Naive thymus-derived CD4-positive, alpha-beta T cell (primary cell): ENCODE measurements around the gene PELI1. TPM values are rescaled to one million over a fixed set of nuclear protein-coding genes. Genes with fewer than 3 reads are reported as not detected.
"Not testable (repeated sequence)": the region's sequence is repeated elsewhere in the genome, so short reads cannot be mapped to it uniquely, and the experiment has no call there.

ENCODE experiments used
- ATAC-seq: fragments of 150-1000 bp; cut with Tn5 transposase; 2 replicates; pipeline ENCODE4 v1.10.0; 2021; ENCODE audit warnings: mild to moderate bottlenecking, moderate library complexity
- CTCF ChIA-PET: fragments of 350-600 bp; sonication (Branson Sonifier 250); formaldehyde crosslinking; loops from one replicate; lab custom pipeline; 2021; ENCODE audit warnings: antibody characterized with exemption; lab: Charles Lee
- POLR2A ChIA-PET: fragments of 350-600 bp; sonication (Branson Sonifier 250); formaldehyde crosslinking; loops from one replicate; lab custom pipeline; 2021; ENCODE audit warnings: antibody characterized with exemption, inconsistent platforms; lab: Charles Lee
- DNase-seq, 9 donors: peaks; one replicate each; pipeline versions ENCODE4 v3.0.0 to v3.0.0-alpha.2; 2020 to 2022; ENCODE audit warnings: mixed read lengths in 1 of 9
- H3K27ac ChIP-seq: one replicate; pipeline ENCODE4 v1.7.0; 2013; ENCODE audit warnings: mild to moderate bottlenecking, low read depth, low read length, moderate library complexity
- H3K27me3 ChIP-seq, 2 donors: one replicate each; pipeline ENCODE4 v1.7.0; 2013; ENCODE audit warnings: low read length in 2 of 2, mild to moderate bottlenecking in 2 of 2, moderate library complexity in 2 of 2; ENCODE audit not compliant: control insufficient read depth in 2 of 2, insufficient read depth in 2 of 2
- H3K36me3 ChIP-seq, 3 experiments: 1 replicate in 2 of 3; 2 replicates in 1 of 3; pipeline ENCODE4 v1.7.0; 2013; ENCODE audit warnings: low read length in 3 of 3, mild to moderate bottlenecking in 3 of 3, moderate library complexity in 1 of 3; ENCODE audit not compliant: insufficient read depth in 3 of 3, control insufficient read depth in 2 of 3
- H3K4me1 ChIP-seq, 2 donors: one replicate each; pipeline ENCODE4 v1.7.0; 2013; ENCODE audit warnings: low read length in 2 of 2, mild to moderate bottlenecking in 2 of 2, moderate library complexity in 1 of 2; ENCODE audit not compliant: control insufficient read depth in 2 of 2, insufficient read depth in 2 of 2
- H3K4me3 ChIP-seq: 2 replicates; pipeline ENCODE4 v1.7.0; 2013; ENCODE audit warnings: mild to moderate bottlenecking, low read length
- H3K9me3 ChIP-seq, 3 experiments: 1 replicate in 2 of 3; 2 replicates in 1 of 3; pipeline ENCODE4 v1.7.0; 2013; ENCODE audit warnings: low read length in 3 of 3; ENCODE audit not compliant: control insufficient read depth in 2 of 3
- H3K27ac Mint-ChIP-seq, 9 donors: one replicate each; pipeline ENCODE4 v1.8.0; 2020 to 2022; ENCODE audit warnings: mixed read lengths in 9 of 9, mild to moderate bottlenecking in 8 of 9, moderate library complexity in 5 of 9, inconsistent platforms in 2 of 9
- H3K27me3 Mint-ChIP-seq, 5 donors: one replicate each; pipeline ENCODE4 v1.8.0; 2021 to 2022; ENCODE audit warnings: mixed read lengths in 5 of 5, mild to moderate bottlenecking in 1 of 5
- H3K36me3 Mint-ChIP-seq, 5 donors: one replicate each; pipeline ENCODE4 v1.8.0; 2020 to 2022; ENCODE audit warnings: mixed read lengths in 5 of 5, mild to moderate bottlenecking in 3 of 5, inconsistent platforms in 1 of 5
- H3K4me1 Mint-ChIP-seq, 7 donors: one replicate each; pipeline ENCODE4 v1.8.0; 2020 to 2022; ENCODE audit warnings: mixed read lengths in 7 of 7, mild to moderate bottlenecking in 3 of 7, inconsistent platforms in 1 of 7
- H3K4me3 Mint-ChIP-seq, 10 donors: one replicate each; pipeline ENCODE4 v1.8.0; 2020 to 2022; ENCODE audit warnings: mild to moderate bottlenecking in 10 of 10, mixed read lengths in 10 of 10, moderate library complexity in 6 of 10, inconsistent platforms in 2 of 10
- H3K9me3 Mint-ChIP-seq, 11 donors: one replicate each; pipeline ENCODE4 v1.8.0; 2020 to 2022; ENCODE audit warnings: mixed read lengths in 11 of 11, mild to moderate bottlenecking in 4 of 11, inconsistent platforms in 1 of 11, moderate library complexity in 1 of 11
- intact Hi-C, 2 donors: fragments of 100-400 bp; cut with micrococcal nuclease; formaldehyde crosslinking; loops; one replicate each; pipeline ENCODE4 v1.15.1; 2023
- polyA plus RNA-seq, 2 donors: library from polyadenylated mRNA; unstranded; fragments of 300-500 nt; fragmentation: Illumina TruSeq; gene quantifications; one replicate each; pipeline ENCODE4 v1.2.3, GENCODE V29; 2021
- total RNA-seq, 6 experiments: library from RNA in 5 of 6; stranded (reverse) in 5 of 6; gene quantifications; 1 replicate in 5 of 6; 2 replicates in 1 of 6; pipeline ENCODE4 v1.2.3 and lab custom pipeline; 2021 to 2026

PELI1 gene
- total and polyA plus RNA-seq, 7 experiments from 2014 or later: 12.3 to 170 (median 52.3) TPM

DNA sequence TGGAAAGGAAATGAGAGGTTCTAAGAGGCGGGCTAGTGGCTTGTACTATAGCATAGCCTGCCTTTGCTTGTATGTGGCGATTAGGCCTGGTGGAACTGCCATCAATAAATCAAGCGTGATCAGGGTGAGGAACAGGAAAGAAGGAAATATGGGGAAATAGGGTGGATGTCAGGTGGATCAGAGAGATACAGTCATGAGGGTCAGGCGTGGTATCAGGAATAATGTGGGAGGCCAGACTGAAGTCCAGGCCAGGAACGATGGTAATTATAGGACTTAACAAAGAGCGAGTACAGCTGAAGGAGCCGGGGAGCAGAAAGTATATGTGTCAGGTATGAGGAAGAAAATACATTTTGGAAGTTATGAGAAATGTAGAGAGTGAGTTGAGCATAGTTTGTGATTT, 67.4 kb downstream of the PELI1 start:
- H3K27ac ChIP-seq, H3K36me3 Mint-ChIP-seq, H3K9me3 Mint-ChIP-seq, H3K4me1 ChIP-seq, H3K9me3 ChIP-seq, H3K36me3 ChIP-seq, POLR2A ChIA-PET, DNase-seq, ATAC-seq, CTCF ChIA-PET, H3K4me1 Mint-ChIP-seq, H3K4me3 Mint-ChIP-seq, H3K27me3 ChIP-seq, intact Hi-C loops, H3K27ac Mint-ChIP-seq, H3K4me3 ChIP-seq: not testable (repeated sequence)
- H3K27me3 Mint-ChIP-seq: peaks cover 0 to 11% (median 0%) of the 10 kb centered on the region in 5 donors

GRCh38 chr2:64074616-64075015, 69.6 kb downstream of the PELI1 start:
- H3K27ac ChIP-seq, H3K4me1 Mint-ChIP-seq, H3K4me1 ChIP-seq, H3K4me3 ChIP-seq, H3K9me3 ChIP-seq, ATAC-seq, H3K27me3 ChIP-seq, H3K36me3 ChIP-seq, H3K4me3 Mint-ChIP-seq, DNase-seq, H3K27ac Mint-ChIP-seq, H3K27me3 Mint-ChIP-seq, intact Hi-C loops, CTCF ChIA-PET, H3K36me3 Mint-ChIP-seq, H3K9me3 Mint-ChIP-seq: not testable (repeated sequence)
- POLR2A ChIA-PET: interaction anchor here (1.3 kb wide), 1 partner anchor 12 kb away, joined by 3 read pairs; no protein-coding TSS in a partner anchor

DNA sequence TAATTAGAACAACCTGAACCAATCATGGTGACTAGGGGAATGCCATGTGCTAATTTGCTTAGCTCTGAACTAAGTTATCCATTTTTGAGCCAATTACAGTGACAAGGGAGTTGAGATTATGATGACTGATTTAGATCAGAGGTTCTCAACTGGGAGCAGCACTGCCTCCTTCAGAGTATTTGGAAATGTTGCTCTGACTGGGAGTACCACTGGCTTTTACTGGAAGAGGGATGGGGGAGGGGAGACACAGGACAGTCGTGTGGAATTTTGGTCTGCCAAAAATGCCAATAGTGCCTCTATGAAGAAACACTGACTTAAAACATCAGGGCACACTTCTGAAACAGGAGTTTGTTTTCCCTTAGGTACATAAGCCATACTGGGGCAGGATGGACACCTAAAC, 76.9 kb downstream of the PELI1 start:
- H3K36me3 ChIP-seq: no peaks in the 10 kb centered on the region
- Mint-ChIP-seq H3K27me3 (no peaks in the 10 kb centered on the region), H3K4me3 (no peak overlapping the region), H3K36me3 (peaks cover 0 to 3% (median 0%) of the 10 kb centered on the region in 5 donors), H3K27ac (peak overlapping the region in 2 of 9 donors; percentile 90 to 93), H3K9me3 (no peaks in the 10 kb centered on the region), H3K4me1 (peaks cover 15 to 45% (median 31%) of the 10 kb centered on the region in 7 donors)
- intact Hi-C loops: no loop called here
- H3K4me3 ChIP-seq: no peak overlapping the region
- DNase-seq (no peak), ATAC-seq (no peak)
- ChIA-PET CTCF (no interaction called here), POLR2A (interaction anchor here (0.7 kb wide), 1 partner anchor 106 kb away, joined by 5 read pairs; no protein-coding TSS in a partner anchor)
- H3K4me1 ChIP-seq: peaks cover 0 to 22% of the 10 kb centered on the region in 2 donors
- no peaks in the 10 kb centered on the region for H3K27me3 ChIP-seq
- no peaks in the 10 kb centered on the region for H3K9me3 ChIP-seq
- no peak overlapping the region for H3K27ac ChIP-seq

DNA sequence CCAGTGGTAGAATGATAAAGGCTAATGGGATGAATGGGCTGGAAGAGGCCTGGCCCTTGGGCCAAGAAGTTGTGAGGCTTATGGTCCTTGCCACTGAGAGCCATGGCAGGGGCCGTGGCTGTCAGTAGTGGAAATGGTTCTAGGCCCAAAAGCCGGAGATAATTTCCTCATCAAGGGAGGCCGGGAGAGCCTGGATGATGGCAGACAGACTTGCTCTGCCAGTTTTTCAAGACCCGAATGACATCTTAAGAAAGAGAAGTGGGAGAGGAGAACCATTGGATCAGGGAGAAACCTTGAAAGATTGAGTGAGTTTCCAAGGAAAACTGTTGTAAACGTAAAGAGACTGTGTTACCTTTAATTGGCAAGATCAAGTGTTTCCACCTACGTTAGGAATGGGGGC, 78.7 kb downstream of the PELI1 start:
- Mint-ChIP-seq H3K27me3 (no peaks in the 10 kb centered on the region), H3K4me1 (peaks cover 15 to 46% (median 31%) of the 10 kb centered on the region in 7 donors), H3K4me3 (peak overlapping the region in 4 of 10 donors; percentile 32 to 76 (median 50)), H3K27ac (peak overlapping the region; percentile 58 to 97 (median 92)), H3K9me3 (no peaks in the 10 kb centered on the region), H3K36me3 (peaks cover 0 to 3% (median 0%) of the 10 kb centered on the region in 5 donors)
- CTCF ChIA-PET: interaction anchor here (1.0 kb wide), 1 partner anchor 262 kb away, joined by 6 read pairs; no protein-coding TSS in a partner anchor
- no peak for DNase-seq
- Histone ChIP-seq H3K4me1 (peaks cover 0 to 22% of the 10 kb centered on the region in 2 donors), H3K4me3 (no peak overlapping the region), H3K27me3 (no peaks in the 10 kb centered on the region), H3K9me3 (no peaks in the 10 kb centered on the region), H3K36me3 (no peaks in the 10 kb centered on the region), H3K27ac (peak overlapping the region; percentile 56)
- POLR2A ChIA-PET: no interaction called here
- intact Hi-C loops: loop anchor here in 1 of 2 donors (2.0 kb wide), 2 partner anchors 17 to 21 kb away; no protein-coding TSS in a partner anchor
- no peak for ATAC-seq

GRCh38 chr2:64063924-64064331, 80.3 kb downstream of the PELI1 start:
- ChIA-PET CTCF (interaction anchor here (0.7 to 1.3 kb wide), 2 partner anchors 16 to 263 kb away, joined by 3 to 4 read pairs; no protein-coding TSS in a partner anchor), POLR2A (interaction anchor here (1.0 to 1.6 kb wide), 6 partner anchors 9 to 264 kb away, joined by 3 to 9 read pairs (median 3); no protein-coding TSS in a partner anchor)
- Histone ChIP-seq H3K36me3 (no peaks in the 10 kb centered on the region), H3K9me3 (no peaks in the 10 kb centered on the region), H3K4me3 (no peak overlapping the region), H3K27me3 (no peaks in the 10 kb centered on the region), H3K4me1 (peaks cover 0 to 22% of the 10 kb centered on the region in 2 donors), H3K27ac (peak overlapping the region; percentile 56)
- Mint-ChIP-seq H3K4me3 (peak overlapping the region; percentile 13 to 72 (median 32)), H3K27ac (peak overlapping the region; percentile 64 to 97 (median 92)), H3K4me1 (peaks cover 15 to 46% (median 31%) of the 10 kb centered on the region in 7 donors), H3K9me3 (no peaks in the 10 kb centered on the region), H3K36me3 (peaks cover 0 to 3% (median 0%) of the 10 kb centered on the region in 5 donors), H3K27me3 (no peaks in the 10 kb centered on the region)
- DNase-seq: no peak
- ATAC-seq: no peak
- intact Hi-C loops: loop anchor here in 1 of 2 donors (1.0 to 2.0 kb wide), 4 partner anchors 12 to 79 kb away; no protein-coding TSS in a partner anchor

DNA sequence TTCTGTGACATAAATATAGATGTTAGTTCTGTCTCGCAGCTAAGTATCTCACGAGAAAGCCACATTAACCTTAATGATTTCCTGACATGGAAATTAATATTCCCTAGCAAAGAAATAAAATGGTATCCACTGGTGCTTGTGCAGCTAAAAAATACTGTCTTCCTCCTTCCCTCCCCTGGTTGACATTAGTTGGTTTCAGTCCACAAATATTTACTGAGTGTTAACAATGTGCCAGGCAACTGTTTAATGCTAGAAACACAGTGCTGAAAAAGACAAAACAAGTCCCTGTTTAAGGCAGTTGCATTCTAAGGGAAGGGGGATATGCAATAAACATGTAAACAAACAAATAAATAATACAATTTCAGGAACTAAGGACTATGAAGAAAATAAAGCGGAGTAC, 80.8 kb downstream of the PELI1 start:
- H3K4me3 ChIP-seq: no peak overlapping the region
- Mint-ChIP-seq H3K4me3 (peak overlapping the region in 6 of 10 donors; percentile 7 to 72 (median 48)), H3K36me3 (peaks cover 0 to 3% (median 0%) of the 10 kb centered on the region in 5 donors), H3K9me3 (no peaks in the 10 kb centered on the region), H3K4me1 (peaks cover 15 to 46% (median 31%) of the 10 kb centered on the region in 7 donors), H3K27me3 (no peaks in the 10 kb centered on the region), H3K27ac (peak overlapping the region; percentile 64 to 97 (median 92))
- peaks cover 0 to 22% of the 10 kb centered on the region in 2 donors for H3K4me1 ChIP-seq
- no peaks in the 10 kb centered on the region for H3K9me3 ChIP-seq
- ChIA-PET POLR2A (interaction anchor here (0.8 to 1.6 kb wide), 5 partner anchors 10 to 265 kb away, joined by 3 to 9 read pairs (median 3); no protein-coding TSS in a partner anchor), CTCF (interaction anchor here (0.8 to 1.3 kb wide), 2 partner anchors 263 to 265 kb away, joined by 3 to 5 read pairs; no protein-coding TSS in a partner anchor)
- DNase-seq (no peak), ATAC-seq (no peak)
- peak overlapping the region; percentile 51 for H3K27ac ChIP-seq
- H3K36me3 ChIP-seq: no peaks in the 10 kb centered on the region
- no peaks in the 10 kb centered on the region for H3K27me3 ChIP-seq
- intact Hi-C loops: loop anchor here in 1 of 2 donors (1.0 kb wide), 1 partner anchor 11 kb away; no protein-coding TSS in a partner anchor
